ENCODE data around the gene CEP290.
"Not testable (repeated sequence)": the region's sequence is repeated elsewhere in the genome, so short reads cannot be mapped to it uniquely, and the experiment has no call there.

CEP290 gene

DNA sequence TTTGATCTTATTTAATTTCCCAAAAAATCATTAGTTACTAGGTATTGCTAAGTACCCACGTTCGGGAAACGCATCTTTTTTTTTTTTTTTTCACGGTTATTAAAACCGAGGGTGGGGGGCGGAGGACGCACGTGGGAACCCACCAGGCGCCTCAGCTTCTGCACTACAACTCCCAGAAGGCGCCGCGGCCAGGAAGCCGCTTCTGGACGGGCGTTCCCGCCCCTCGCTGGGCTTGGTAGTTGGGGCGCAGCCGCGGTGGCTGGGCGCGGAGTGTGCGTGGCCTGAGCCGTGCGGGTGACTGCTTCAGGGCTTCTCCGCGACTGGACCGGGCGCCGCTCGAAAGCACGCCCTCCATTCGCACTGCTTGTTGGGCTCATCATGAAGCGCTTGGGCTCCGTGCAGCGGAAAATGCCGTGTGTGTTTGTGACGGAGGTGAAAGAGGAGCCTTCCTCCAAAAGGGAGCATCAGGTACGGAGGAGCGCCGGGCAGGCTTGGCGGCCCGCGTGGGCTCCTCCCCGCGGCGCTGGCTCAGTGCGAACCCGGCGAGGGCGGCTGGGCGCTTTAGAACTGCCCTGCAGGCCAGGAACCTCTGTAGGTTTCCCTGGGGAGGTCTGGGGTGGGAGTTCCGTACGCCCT is 106.5 kb downstream of the CEP290 start:
- peak; percentile 87 for DNase-seq

DNA sequence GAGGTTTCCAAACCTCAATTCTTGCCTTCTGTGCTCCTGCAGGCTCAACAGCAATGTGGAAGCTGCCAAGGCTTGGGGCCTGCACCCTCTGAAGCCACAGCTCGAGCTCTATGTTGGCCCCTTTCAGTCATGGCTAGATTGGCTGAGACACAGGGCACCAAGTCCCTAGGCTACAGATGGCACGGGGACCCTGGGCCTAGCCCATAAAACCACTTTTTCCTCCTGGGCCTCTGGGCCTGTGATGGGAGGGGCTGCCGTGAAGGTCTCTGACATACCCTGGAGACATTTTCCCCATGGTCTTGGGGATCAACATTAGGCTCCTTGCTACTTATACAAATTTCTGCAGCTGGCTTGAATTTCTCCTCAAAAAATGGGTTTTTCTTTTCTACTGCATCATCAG is 110.7 kb downstream of the CEP290 start:
- DNase-seq, result not testable (repeated sequence)

DNA sequence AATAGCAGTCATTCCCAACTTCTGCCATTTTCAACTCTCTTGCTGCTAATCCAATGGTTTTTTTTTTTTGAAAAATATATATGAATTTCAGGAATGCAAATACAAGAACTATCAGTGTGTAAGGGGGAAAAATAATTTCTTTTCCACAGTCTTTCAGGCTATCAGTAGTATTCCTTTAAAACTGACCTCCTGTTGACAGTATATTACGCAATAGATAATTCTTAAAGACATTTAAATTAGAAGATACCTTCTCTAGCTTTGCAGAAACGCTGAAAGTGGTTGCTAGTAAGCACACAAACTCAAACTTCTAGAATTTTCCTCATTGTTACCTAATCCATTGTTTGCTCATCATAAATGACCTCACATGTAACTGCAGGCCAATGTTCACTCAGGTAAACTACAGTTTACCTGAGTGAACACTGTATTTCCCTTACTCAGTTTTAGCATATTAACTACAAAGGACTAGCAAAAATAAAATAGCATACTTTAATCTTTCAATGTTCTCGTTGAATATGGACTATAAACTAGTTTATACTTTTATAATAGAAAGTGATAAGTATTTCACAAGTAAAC is 112.7 kb downstream of the CEP290 start, which contains the start of gene C12orf50:
Gene C12orf50, minus strand, starts transcription at position 309 of the 573 bp plus-strand sequence. CDS start 2,439 bp downstream, outside the sequence.
- DNase-seq, result no peak

DNA sequence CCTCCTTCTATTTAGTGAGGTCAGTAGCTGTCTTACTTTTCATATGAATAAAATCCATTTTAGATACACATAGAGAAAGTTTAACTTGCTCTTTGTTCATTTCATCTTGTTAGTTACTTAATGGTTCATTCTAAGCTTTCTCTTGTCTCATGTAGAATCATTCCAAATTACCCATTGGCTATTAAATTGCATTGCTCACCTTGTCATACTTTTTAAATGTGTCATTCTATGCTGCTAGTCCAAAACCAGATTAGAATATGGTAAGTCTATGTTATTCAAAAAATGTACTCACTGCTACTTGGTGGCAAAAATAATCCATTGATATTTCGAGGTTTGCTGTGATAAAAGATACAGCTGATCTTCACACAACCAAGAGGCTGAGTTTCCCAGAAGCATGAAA is 115.7 kb downstream of the CEP290 start:
- DNase-seq, result no peak

DNA sequence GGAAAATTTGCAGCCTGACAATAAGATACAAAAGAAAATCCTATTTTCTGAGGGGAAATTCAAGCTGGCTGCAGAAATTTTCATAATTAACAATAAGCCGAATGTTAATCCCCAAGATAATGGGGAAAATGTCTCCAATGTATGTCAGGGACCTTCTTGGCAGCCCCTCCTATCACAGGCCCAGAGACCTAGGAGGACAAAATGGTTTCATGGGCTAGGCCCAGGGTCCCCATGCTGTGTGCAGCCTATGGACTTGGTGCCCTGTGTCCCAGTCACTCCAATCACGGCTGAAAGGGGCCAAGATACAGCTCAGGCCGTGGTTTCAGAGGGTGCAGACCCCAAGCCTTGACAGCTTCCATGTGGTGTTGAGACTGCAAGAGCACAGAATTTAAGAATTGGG is 123.9 kb downstream of the CEP290 start:
- DNase-seq, result no peak

DNA sequence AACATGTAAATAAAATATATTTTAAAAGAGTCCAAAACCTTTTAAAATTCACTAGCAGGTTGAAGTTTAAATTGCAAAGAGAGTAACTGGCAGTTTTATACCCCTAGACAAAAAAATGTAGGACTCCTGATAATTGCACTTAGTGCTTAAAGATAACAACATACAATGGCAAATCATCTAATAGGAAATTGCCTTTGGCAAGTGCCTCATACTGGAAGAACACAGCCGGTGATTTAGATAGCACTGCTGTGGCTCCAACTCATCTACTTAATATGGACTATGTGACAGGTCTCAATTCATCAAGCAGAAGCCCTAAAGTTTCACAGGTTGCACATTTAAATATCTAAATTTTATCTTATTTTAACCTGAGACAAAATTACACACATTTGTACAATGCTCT is 126.1 kb downstream of the CEP290 start:
- DNase-seq, result no peak

DNA sequence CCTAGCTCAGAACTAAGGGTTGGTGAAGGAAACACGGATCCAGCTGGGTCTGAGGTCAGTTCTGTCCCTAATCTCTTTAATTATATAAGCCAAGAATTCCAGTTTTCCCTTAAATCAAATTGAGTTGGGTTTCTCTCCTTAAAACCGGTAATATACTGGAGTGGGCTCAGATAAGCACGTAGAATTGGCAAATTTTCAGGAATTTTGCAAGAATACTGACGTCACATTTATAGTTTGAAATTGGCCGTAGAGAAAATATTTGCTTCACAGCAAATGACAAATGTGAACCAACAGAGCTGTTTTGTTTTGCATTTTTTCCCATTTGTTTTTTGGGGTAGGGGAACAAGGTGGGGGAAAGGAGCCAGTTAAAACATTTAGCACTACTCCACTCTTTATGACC is 130.1 kb downstream of the CEP290 start:
- no peak for DNase-seq

DNA sequence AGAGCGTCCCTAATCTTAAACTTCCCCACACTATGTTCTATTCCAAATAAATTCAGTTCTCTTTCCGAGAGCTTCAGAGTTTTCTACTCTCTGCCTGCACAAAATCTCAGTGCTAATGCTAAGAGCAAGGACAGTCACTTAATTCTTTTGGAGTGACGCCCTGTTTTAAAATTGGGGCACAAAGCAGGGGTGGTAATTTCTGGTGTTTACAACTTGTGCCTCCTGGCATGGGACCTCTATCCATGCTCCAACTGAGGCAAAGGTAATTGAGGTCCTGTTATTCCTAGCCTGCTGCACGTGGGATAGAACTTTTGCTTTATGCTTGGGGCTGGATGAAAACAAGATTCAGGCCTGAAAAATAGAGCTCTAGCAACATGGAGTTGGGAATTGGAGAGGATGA is 135.5 kb downstream of the CEP290 start:
- no peak for DNase-seq

DNA sequence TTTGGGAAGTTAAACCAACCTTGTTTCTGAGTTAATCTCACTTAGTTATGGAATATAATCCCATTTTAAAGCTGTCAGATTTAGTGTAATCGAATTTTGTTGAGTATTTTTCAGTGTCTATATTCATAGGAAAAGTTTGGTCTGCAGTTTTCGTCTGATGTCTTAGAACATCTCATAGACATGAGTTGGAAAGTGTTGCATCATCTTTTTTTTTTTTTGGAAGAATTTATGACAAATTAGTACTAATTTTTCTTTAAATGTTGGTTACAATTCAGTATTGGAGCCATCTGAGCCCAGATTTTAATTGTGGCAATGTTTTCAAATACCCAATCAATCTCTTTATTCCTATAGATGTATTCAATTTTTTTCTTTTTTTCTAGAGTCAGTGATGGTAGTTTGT is 140.6 kb downstream of the CEP290 start:
- DNase-seq, result no peak

Measured in CD4-positive, alpha-beta T cell treated with Interleukin-21 for 1 hour (primary cell).